ENCODE results near the gene TNFRSF14. TPM values are rescaled to one million over a fixed set of nuclear protein-coding genes. Genes with fewer than 3 reads are reported as not detected.

The TNFRSF14 gene
- total RNA-seq, 2 donors from 2014 or later: 93.2 to 299 TPM

GRCh38 chr1:2528966-2529783, 27.0 kb upstream of the TNFRSF14 start:
- peaks cover 12% of the 10 kb centered on the region for H3K36me3 Mint-ChIP-seq (ENCODE audit: low read depth)
- H3K27ac Mint-ChIP-seq: no peak overlapping the region
- peaks cover 17% of the 10 kb centered on the region for H3K4me1 Mint-ChIP-seq
- ATAC-seq (replicated peaks): no peak
- H3K4me3 Mint-ChIP-seq: peak overlapping the region; percentile 51
- no peaks in the 10 kb centered on the region for H3K9me3 Mint-ChIP-seq
- H3K27me3 Mint-ChIP-seq: no peaks in the 10 kb centered on the region

GRCh38 chr1:2529784-2530512, 26.2 kb upstream of the TNFRSF14 start, which contains the start of gene HES5:
TSS of gene HES5 (minus strand) at chr1:2530263. CDS start at chr1:2530164, 99 bp downstream.
- Mint-ChIP-seq H3K36me3 (ENCODE audit: low read depth) (peaks cover 4% of the 10 kb centered on the region), H3K9me3 (no peaks in the 10 kb centered on the region), H3K27me3 (no peaks in the 10 kb centered on the region), H3K27ac (no peak within 1 kb of the TSS), H3K4me1 (peaks cover 9% of the 10 kb centered on the region), H3K4me3 (peak within 1 kb of the TSS; percentile 51)
- no peak for ATAC-seq (replicated peaks)

GRCh38 chr1:2530513-2531361, 25.4 kb upstream of the TNFRSF14 start:
- Mint-ChIP-seq H3K27ac (no peak overlapping the region), H3K4me3 (peak overlapping the region; percentile 37), H3K27me3 (no peaks in the 10 kb centered on the region), H3K36me3 (ENCODE audit: low read depth) (no peaks in the 10 kb centered on the region), H3K4me1 (peaks cover 6% of the 10 kb centered on the region), H3K9me3 (no peaks in the 10 kb centered on the region)
- no peak for ATAC-seq (replicated peaks)

GRCh38 chr1:2532485-2533160, 23.5 kb upstream of the TNFRSF14 start:
- Mint-ChIP-seq H3K4me3 (no peak overlapping the region), H3K4me1 (no peaks in the 10 kb centered on the region), H3K9me3 (no peaks in the 10 kb centered on the region), H3K27ac (no peak overlapping the region), H3K36me3 (ENCODE audit: low read depth) (no peaks in the 10 kb centered on the region), H3K27me3 (peaks cover 3% of the 10 kb centered on the region)
- ATAC-seq (replicated peaks): no peak

- H3K27me3 Mint-ChIP-seq: peaks cover 3% of the 10 kb centered on the region
- H3K36me3 Mint-ChIP-seq (ENCODE audit: low read depth): no peaks in the 10 kb centered on the region
- H3K4me3 Mint-ChIP-seq: no peak overlapping the region
- H3K9me3 Mint-ChIP-seq: no peaks in the 10 kb centered on the region
- no peak for ATAC-seq (replicated peaks)
- H3K27ac Mint-ChIP-seq: no peak overlapping the region
- no peaks in the 10 kb centered on the region for H3K4me1 Mint-ChIP-seq
Measured at GRCh38 chr1:2533365-2533764, 22.8 kb upstream of the TNFRSF14 start.

GRCh38 chr1:2534315-2534686, 21.9 kb upstream of the TNFRSF14 start:
- Mint-ChIP-seq H3K4me1 (no peaks in the 10 kb centered on the region), H3K4me3 (no peak overlapping the region), H3K27ac (no peak overlapping the region), H3K36me3 (ENCODE audit: low read depth) (no peaks in the 10 kb centered on the region), H3K9me3 (no peaks in the 10 kb centered on the region), H3K27me3 (peaks cover 3% of the 10 kb centered on the region)
- ATAC-seq (replicated peaks): no peak

GRCh38 chr1:2534687-2535441, 21.3 kb upstream of the TNFRSF14 start:
- H3K4me1 Mint-ChIP-seq: no peaks in the 10 kb centered on the region
- no peak overlapping the region for H3K27ac Mint-ChIP-seq
- H3K36me3 Mint-ChIP-seq (ENCODE audit: low read depth): no peaks in the 10 kb centered on the region
- H3K4me3 Mint-ChIP-seq: no peak overlapping the region
- no peaks in the 10 kb centered on the region for H3K9me3 Mint-ChIP-seq
- ATAC-seq (replicated peaks): no peak
- H3K27me3 Mint-ChIP-seq: peaks cover 3% of the 10 kb centered on the region

GRCh38 chr1:2535455-2535854, 20.7 kb upstream of the TNFRSF14 start:
- ATAC-seq (replicated peaks): no peak
- Mint-ChIP-seq H3K9me3 (no peaks in the 10 kb centered on the region), H3K27me3 (peaks cover 3% of the 10 kb centered on the region), H3K4me1 (no peaks in the 10 kb centered on the region), H3K36me3 (ENCODE audit: low read depth) (no peaks in the 10 kb centered on the region), H3K4me3 (no peak overlapping the region), H3K27ac (no peak overlapping the region)

GRCh38 chr1:2535981-2536380, 20.2 kb upstream of the TNFRSF14 start:
- no peak for ATAC-seq (replicated peaks)

GRCh38 chr1:2537784-2538115, 18.4 kb upstream of the TNFRSF14 start:
- Mint-ChIP-seq H3K4me3 (no peak overlapping the region), H3K9me3 (no peaks in the 10 kb centered on the region)
- ATAC-seq (replicated peaks): no peak

More at GRCh38 chr1:2535981-2536380, 20.2 kb upstream of the TNFRSF14 start:
- Mint-ChIP-seq H3K36me3 (ENCODE audit: low read depth) (no peaks in the 10 kb centered on the region), H3K9me3 (no peaks in the 10 kb centered on the region), H3K27me3 (peaks cover 3% of the 10 kb centered on the region), H3K27ac (no peak overlapping the region), H3K4me3 (no peak overlapping the region), H3K4me1 (no peaks in the 10 kb centered on the region)

GRCh38 chr1:2538376-2538775, 17.8 kb upstream of the TNFRSF14 start:
- H3K4me3 Mint-ChIP-seq: no peak overlapping the region
- peaks cover 3% of the 10 kb centered on the region for H3K27me3 Mint-ChIP-seq
- no peak for ATAC-seq (replicated peaks)
- no peaks in the 10 kb centered on the region for H3K36me3 Mint-ChIP-seq (ENCODE audit: low read depth)
- no peak overlapping the region for H3K27ac Mint-ChIP-seq
- H3K4me1 Mint-ChIP-seq: no peaks in the 10 kb centered on the region
- no peaks in the 10 kb centered on the region for H3K9me3 Mint-ChIP-seq

More at GRCh38 chr1:2537784-2538115, 18.4 kb upstream of the TNFRSF14 start:
- Mint-ChIP-seq H3K4me1 (no peaks in the 10 kb centered on the region), H3K27ac (no peak overlapping the region), H3K27me3 (peaks cover 3% of the 10 kb centered on the region), H3K36me3 (ENCODE audit: low read depth) (no peaks in the 10 kb centered on the region)

- Mint-ChIP-seq H3K4me1 (no peaks in the 10 kb centered on the region), H3K27ac (no peak overlapping the region)
Measured at GRCh38 chr1:2538872-2539271, 17.3 kb upstream of the TNFRSF14 start.

GRCh38 chr1:2539312-2539907, 16.8 kb upstream of the TNFRSF14 start:
- H3K4me3 Mint-ChIP-seq: no peak overlapping the region
- H3K9me3 Mint-ChIP-seq: no peaks in the 10 kb centered on the region
- H3K27me3 Mint-ChIP-seq: peaks cover 3% of the 10 kb centered on the region
- no peak overlapping the region for H3K27ac Mint-ChIP-seq
- peak; percentile 39 for ATAC-seq (replicated peaks)
- no peaks in the 10 kb centered on the region for H3K36me3 Mint-ChIP-seq (ENCODE audit: low read depth)
- H3K4me1 Mint-ChIP-seq: no peaks in the 10 kb centered on the region

More at GRCh38 chr1:2538872-2539271, 17.3 kb upstream of the TNFRSF14 start:
- no peak for ATAC-seq (replicated peaks)
- Mint-ChIP-seq H3K27me3 (peaks cover 3% of the 10 kb centered on the region), H3K36me3 (ENCODE audit: low read depth) (no peaks in the 10 kb centered on the region), H3K9me3 (no peaks in the 10 kb centered on the region), H3K4me3 (no peak overlapping the region)
